DMS114 treated with DMSO at 0.1 percent for 48 hours (cell line): ENCODE data around the gene UFSP2.

Experiments
- DNase-seq: peaks from one replicate; lab custom pipeline; 2025; ENCODE audit not compliant: unreplicated experiment; lab: John Stamatoyannopoulos, UW

Gene UFSP2

GRCh38 chr4:185425647-185426352 lies at the start of gene UFSP2:
UFSP2 (minus strand) TSS chr4:185425964; CDS start chr4:185425868, 96 bp downstream.
- peak; percentile 68 for DNase-seq

DNA sequence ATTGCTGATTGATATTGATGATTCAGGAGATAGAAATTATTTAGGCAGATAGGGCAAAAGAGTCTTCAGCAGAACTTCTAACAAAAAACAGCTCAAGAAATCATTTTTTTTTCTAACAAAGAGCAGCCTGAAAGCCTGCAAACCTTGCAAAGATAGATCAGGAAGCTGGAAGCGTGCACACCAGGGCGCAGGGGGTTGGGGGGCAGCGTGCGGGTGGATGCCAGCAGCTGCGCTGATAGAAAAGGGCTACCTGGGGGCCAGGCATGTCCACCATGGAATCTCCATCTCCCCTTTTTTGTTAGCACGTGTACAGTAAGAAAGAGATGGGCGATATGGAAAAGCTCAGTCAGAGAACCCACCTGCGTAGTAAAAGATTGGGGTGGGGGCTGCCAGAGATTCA lies 47.5 kb upstream of the UFSP2 start:
- no peak for DNase-seq

DNA sequence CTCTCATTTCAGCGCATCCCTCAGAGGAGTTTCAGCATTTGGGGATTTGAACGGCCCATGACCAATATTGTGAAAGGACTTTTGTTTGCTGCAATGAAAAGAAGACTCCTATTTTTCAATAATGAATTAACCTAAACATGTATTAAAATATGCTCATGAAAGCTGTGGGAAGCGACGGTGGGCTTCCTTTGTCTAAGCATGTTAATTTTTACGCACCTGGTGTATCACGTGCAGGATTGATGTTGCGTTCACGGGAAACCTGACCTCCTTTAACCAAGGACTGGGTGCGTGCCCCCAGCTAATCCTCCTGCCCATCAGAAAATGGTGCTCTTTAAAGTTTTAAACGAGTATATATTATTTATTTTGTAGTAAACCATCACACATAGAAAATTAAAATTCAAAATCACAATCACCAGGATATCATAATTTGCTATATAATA lies 46.4 kb upstream of the UFSP2 start:
- no peak for DNase-seq

DNA sequence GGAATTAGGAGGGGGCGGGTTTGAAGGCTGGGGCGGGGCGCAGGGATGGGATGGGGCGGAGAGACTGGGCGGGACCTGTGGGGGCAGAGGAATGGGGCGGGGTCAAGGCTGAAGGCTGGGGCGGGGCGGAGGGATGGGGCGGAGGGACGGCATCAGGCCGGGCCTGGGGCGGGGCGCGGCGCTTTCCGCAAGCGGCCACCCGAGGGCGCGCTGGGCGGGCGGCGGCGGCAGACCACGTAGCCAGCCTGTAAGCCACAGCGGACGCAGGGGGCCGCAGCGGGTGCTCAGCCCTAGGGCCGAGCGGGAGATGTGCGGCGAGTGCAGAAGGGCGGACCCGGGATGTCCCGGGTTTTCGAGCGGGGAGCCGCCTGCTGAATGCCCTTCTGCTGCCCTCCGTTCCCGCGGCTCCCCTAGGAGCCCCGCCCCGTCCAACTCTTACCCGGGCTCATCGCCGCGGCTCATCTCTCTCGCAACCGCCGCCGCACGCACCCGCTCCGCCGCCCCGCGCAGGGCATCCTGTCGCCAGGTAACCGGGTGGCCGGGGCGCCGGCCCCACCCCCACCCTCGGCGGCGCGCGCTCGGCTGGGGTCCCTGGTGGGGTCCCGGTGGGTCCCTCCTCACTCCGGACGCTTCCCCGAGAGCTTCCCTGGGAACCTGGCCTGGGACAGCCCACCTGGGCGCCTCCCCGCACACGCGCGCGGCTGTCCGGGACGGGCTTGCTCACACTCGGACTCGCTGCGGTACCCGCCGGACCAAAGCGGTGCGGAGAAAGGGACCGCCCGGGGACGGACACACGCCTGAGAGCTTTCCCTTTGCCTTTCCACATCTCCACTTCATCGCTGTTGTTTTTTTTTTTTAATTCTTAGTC lies 45.7 kb upstream of the UFSP2 start, which contains the start of gene CCDC110:
Gene CCDC110, minus strand, starts transcription at position 499 of the 868 bp plus-strand sequence. Its CDS starts 50 bp downstream, at position 449.
- peak; percentile 66 for DNase-seq

DNA sequence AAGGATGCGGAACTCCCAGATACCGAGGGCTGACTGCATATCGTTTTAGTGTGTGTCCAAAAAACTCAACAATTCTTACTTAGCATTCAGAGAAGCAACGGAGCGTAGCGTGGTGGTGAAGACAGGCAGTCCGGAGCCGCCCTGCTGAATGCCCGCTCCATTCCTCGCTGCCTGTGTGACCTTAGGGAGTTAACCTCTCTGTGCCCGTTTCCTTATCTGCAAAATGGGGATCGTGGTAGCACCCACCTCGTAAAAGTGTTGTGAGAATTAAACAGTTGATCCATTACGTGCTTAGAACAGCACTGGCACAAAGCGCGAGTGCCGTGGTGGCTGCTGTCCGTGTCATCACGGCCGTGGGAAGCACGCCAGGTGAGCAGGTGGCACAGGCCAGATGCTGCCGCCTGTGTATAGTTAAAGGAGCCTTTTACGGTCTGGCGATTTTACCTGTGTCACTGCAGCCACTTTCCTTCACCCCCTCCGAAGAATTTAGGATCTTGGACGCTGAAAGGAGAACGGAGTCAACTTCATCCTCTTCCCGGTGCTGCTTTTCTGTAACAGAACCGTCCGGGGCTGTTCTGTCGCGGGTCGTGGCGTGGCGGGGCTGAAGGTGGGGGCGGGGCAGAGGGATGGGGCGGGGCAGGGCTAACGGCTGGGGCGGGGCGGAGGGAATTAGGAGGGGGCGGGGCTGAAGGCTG lies 44.9 kb upstream of the UFSP2 start:
- DNase-seq = no peak

- DNase-seq = no peak
These were observed 43.9 kb upstream of the UFSP2 start for GRCh38 chr4:185469580-185470154.

DNA sequence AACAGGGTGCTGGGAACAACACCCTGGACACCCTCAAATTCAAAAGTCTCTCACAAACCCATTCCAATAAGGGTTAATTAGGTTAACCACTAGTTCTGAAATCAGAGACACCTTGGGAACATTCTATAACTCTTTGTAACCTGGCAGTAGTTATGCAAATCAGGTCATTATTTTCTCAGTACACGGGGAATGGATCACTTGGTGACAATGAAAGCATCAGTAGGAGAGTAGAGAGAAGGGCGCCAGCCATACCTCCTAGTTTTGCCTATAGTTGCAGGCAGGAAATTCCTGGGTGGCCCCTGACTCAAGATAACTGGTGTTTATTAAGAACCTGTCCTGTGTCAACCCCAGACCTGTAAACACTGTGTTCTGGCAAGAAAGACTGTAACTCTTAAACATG lies 43.2 kb upstream of the UFSP2 start:
- DNase-seq = no peak

DNA sequence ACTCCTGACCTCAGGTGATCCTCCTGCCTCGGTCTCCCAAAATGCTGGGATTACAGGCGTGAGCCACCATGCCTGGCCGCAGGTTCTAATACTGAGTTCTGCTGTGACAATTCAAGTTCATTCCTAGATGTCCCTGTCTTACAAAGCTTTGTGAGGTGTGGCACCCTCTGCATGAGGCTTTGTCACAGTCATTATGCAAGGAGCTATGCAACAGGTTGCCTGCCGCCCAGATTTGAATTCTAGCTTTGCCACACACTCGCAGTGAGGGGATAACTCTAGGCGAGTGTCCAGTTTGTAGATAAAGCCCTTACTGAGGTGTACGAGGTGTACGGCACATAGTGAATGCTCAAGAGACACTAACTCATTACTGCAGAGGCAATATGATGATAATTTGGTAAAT lies 42.2 kb upstream of the UFSP2 start:
- DNase-seq = no peak

- no peak for DNase-seq
These were observed 41.3 kb upstream of the UFSP2 start for GRCh38 chr4:185467101-185467500.

GRCh38 chr4:185465707-185466106 lies 39.9 kb upstream of the UFSP2 start:
- no peak for DNase-seq

DNA sequence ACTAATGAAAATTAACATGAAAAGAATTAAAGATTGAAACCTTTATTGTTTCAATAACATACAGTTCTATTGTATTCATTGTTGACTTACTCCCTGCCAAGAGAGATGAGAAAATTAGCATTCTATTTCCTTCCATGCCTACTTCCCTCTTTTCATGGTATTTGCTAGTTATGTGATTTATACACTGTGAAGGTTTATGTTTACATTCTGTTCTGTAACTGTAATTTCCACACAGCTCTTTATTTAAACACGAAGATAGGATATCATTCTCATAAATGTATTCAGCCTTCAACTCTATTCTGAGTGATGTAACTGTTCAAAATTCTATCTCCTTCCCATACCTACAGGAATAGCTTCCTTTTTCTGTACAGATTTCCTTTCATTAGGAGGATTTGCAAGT lies 39.1 kb upstream of the UFSP2 start:
- no peak for DNase-seq

DNA sequence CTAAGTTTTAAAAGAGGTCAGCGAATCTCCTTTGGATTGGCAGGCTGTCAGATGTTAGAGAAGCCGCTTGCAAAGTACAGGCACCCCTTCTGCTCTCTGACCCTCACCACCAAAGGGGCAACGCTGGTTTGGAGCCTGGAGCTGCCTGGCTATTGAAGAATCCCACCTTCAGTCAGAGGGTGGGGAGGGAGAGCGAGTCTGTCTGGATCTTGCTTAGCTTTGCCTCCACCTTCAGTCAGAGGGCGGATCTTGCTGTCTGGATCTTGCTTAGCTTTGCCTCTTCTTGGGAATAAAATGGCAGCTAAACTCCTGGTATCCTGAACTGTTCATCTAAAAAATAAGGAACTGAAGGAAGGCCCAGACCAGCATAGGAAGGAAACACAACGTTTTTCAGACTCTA lies 38.4 kb upstream of the UFSP2 start:
- DNase-seq = no peak

DNA sequence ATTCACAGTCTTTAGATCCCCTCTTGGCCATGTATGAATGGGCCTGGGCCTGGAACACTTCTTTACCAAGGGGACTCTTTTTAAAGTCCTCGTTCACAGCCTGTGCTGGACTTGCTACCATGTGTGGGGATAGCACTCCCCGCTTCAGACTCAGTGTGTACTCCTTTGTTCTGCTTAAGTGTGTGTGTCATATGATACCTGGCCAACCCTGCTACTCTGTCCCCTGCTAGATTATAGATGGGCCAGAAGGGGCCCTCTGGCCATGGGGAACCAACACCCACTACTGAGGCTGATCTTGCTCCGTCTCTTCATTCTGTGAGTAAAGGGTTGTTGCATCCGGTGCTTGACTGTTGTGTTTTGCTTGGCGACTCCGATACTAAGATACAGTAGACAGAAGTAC lies 37.8 kb upstream of the UFSP2 start:
- DNase-seq = no peak

- no peak for DNase-seq
These were observed 35.8 kb upstream of the UFSP2 start for GRCh38 chr4:185461565-185461964.

- no peak for DNase-seq
These were observed 31.4 kb upstream of the UFSP2 start for GRCh38 chr4:185457136-185457535.

- DNase-seq = no peak
These were observed 30.4 kb upstream of the UFSP2 start for GRCh38 chr4:185456131-185456530.

GRCh38 chr4:185445209-185445608 lies 19.4 kb upstream of the UFSP2 start:
- no peak for DNase-seq

DNA sequence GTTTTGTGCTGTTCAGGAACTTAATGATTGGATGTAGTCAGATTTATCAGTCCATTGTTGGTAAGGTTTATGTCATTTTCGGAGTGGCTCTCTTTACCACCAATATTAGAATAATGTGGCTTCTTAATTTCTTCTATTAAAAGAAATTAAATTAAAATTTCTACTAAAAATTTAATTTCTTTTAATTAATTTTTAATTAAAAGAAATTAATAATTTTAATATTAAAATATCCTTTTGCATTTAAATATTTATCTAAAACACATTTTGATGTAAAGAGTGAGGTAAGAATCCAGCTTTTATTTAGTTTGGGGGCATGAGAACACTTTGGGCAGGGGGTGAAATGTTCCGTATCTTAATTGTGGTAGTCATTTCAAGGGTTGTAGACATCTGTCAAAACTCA lies 15.7 kb upstream of the UFSP2 start:
- no peak for DNase-seq

GRCh38 chr4:185437809-185438208 lies 12.0 kb upstream of the UFSP2 start:
- no peak for DNase-seq

- no peak for DNase-seq
These were observed 9.7 kb upstream of the UFSP2 start for GRCh38 chr4:185435466-185435865.

- no peak for DNase-seq
These were observed 3.9 kb upstream of the UFSP2 start for GRCh38 chr4:185429660-185430059.
